WERI-Rb-1 (cell line): ENCODE data around the gene MAN1C1.
"Not testable (repeated sequence)": the region's sequence is repeated elsewhere in the genome, so short reads cannot be mapped to it uniquely, and the experiment has no call there.

Experiments
- DNase-seq: peaks from one replicate; pipeline ENCODE4 v3.0.0-alpha.2; 2020
- H3K27ac ChIP-seq: fragments of 250-450 bp; sonication (Bioruptor Pico); 2 replicates; pipeline ENCODE4 v1.5.1; 2020; ENCODE audit warnings: mild to moderate bottlenecking, moderate library complexity
- H3K27me3 ChIP-seq: fragments of 250-450 bp; sonication (Bioruptor Pico); 2 replicates; pipeline ENCODE4 v1.5.1; 2021; ENCODE audit warnings: mild to moderate bottlenecking, low read depth, moderate library complexity; ENCODE audit not compliant: insufficient read depth, severe bottlenecking
- H3K36me3 ChIP-seq: fragments of 250-450 bp; sonication (Bioruptor Pico); 2 replicates; pipeline ENCODE4 v1.5.1; 2020; ENCODE audit warnings: mild to moderate bottlenecking, moderate library complexity
- H3K4me3 ChIP-seq: 2 replicates; pipeline ENCODE4 v1.5.1; 2011; ENCODE audit warnings: low read depth, mild to moderate bottlenecking, control low read depth, low read length
- H3K9me3 ChIP-seq: fragments of 250-450 bp; sonication (Bioruptor Pico); 2 replicates; pipeline ENCODE4 v1.5.1; 2021; ENCODE audit warnings: mild to moderate bottlenecking, moderate library complexity; ENCODE audit not compliant: severe bottlenecking
- TF ChIP-seq, protein P1 (sequence below): IDR thresholded peaks from 2 replicates; pipeline ENCODE4 v1.5.1; 2011; ENCODE audit warnings: low read depth, mild to moderate bottlenecking, control low read depth, inconsistent platforms, low read length

MAN1C1 gene

DNA sequence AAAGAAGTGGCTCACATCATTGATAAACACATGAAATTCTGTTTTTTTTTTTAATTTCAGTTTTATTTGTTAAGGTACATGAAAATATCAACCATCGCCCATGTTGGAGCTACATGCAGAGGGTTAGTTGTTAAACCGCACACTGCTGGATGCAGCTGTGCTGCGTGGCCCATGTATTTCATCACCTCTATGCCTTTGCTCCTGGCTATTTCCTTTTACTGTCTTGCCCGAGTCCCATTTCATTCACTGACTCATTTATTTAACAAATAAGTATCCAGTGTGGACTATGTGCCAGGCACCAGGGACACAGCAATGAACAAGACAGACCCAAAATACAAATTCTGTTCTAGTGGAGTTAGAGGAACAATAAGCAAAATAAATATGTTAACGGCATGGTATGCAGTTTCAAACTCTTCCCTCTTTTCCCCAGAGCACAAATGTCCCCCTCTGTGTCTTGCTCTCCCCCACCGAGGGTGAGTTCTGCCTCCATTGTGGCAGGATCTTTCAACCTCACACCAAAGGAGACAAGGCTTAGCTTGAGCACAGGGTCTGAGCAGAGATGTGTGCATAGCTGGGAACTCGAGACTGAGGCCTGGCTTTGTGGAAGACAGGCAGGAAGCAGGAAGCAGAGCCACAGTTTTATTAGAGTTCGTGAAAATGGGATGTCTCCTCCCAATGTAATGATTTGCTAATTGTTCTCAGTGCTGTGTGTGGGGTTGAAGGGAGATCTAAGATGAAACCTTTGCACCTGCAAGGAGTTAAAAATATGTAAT lies 44.6 kb downstream of the MAN1C1 start:
- no peak for DNase-seq
- no peaks in the 10 kb centered on the region for H3K36me3 ChIP-seq
- H3K9me3 ChIP-seq, result no peaks in the 10 kb centered on the region
- no peak overlapping the region for H3K27ac ChIP-seq
- TF ChIP-seq, protein P1, sequence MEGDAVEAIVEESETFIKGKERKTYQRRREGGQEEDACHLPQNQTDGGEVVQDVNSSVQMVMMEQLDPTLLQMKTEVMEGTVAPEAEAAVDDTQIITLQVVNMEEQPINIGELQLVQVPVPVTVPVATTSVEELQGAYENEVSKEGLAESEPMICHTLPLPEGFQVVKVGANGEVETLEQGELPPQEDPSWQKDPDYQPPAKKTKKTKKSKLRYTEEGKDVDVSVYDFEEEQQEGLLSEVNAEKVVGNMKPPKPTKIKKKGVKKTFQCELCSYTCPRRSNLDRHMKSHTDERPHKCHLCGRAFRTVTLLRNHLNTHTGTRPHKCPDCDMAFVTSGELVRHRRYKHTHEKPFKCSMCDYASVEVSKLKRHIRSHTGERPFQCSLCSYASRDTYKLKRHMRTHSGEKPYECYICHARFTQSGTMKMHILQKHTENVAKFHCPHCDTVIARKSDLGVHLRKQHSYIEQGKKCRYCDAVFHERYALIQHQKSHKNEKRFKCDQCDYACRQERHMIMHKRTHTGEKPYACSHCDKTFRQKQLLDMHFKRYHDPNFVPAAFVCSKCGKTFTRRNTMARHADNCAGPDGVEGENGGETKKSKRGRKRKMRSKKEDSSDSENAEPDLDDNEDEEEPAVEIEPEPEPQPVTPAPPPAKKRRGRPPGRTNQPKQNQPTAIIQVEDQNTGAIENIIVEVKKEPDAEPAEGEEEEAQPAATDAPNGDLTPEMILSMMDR, result no peak
- no peaks in the 10 kb centered on the region for H3K27me3 ChIP-seq
- no peak overlapping the region for H3K4me3 ChIP-seq

DNA sequence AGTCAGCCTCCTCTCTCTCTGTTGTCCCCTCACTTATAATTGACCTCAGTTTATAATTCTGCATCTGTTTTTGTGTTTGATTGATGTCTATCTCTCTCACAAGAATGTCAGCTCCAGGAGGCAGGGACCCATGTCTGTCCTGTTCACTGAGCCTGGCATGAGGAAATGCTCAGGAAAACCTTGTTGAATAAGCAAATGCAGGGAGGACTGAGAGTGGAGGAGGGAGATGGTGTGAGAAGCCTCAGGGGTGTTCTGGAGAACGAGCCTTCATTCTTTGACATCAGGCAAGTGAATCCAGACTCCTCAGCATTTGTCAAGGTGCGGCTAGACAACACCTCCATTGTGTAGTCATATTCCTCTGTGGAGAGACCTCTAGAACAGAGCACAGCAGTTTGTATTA lies 45.5 kb downstream of the MAN1C1 start:
- no peaks in the 10 kb centered on the region for H3K9me3 ChIP-seq
- H3K27ac ChIP-seq, result no peak overlapping the region
- TF ChIP-seq, protein P1, result no peak
- no peak for DNase-seq
- no peaks in the 10 kb centered on the region for H3K27me3 ChIP-seq
- H3K4me3 ChIP-seq, result no peak overlapping the region
- no peaks in the 10 kb centered on the region for H3K36me3 ChIP-seq

DNA sequence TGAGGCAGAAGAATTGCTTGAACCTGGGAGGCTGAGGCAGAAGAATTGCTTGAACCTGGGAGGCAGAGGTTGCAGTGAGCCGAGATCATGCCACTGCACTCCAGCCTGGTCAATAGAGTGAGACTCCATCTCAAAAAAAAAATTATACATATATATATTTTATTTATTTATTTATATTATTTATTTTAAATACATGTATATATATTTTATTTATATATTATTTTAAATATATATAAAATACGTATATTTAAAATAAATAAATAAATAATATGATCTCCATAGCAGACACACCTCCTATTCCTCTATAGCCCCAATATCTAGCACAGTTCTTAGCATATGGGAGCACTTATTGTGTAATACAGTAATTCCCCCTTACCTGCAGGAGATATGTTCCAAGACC lies 46.4 kb downstream of the MAN1C1 start:
- H3K9me3 ChIP-seq, H3K27me3 ChIP-seq, H3K27ac ChIP-seq, DNase-seq, H3K4me3 ChIP-seq, H3K36me3 ChIP-seq: not testable (repeated sequence)

DNA sequence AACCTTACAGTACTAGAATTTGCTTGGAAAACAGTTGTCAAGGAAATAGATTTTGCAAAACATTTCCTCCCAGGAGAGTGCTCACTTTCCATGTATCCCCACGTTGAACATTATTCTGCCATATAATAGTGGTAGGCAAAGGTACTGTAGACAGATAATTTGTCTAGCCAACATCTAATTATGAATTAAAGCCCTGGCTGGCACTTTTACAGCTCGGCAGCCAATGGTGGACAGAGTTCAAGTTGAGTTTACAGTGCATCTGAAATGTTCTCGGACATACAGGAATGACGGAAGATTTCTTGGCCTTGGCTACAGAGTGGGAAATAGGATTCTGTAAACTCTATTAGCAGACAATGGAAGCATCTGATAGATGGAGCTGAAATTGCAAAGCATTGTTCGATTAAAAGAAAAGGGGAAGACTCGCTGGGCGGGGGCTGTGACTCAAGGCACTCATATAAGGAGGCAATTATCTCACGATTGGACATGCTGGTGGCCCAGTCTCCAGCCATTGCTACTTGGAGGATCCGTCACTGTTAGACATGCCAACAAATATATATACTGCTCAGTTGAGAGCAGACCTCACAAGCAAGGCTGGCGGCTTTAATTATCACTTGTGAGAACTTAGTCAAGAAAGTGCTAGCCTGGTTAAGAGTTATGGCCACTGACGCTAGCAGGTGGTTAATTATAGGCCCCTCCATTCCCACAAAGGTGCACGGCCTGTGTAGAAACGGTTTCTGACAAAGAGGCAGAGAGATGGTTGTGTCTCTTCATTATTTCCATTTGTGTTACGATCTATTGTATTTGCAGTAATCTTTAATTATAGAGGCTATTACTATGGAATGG lies 48.0 kb downstream of the MAN1C1 start:
- Histone ChIP-seq H3K27me3 (no peaks in the 10 kb centered on the region), H3K4me3 (no peak overlapping the region), H3K9me3 (no peaks in the 10 kb centered on the region), H3K27ac (no peak overlapping the region), H3K36me3 (no peaks in the 10 kb centered on the region)
- DNase-seq, result no peak
- TF ChIP-seq, protein P1, result no peak

DNA sequence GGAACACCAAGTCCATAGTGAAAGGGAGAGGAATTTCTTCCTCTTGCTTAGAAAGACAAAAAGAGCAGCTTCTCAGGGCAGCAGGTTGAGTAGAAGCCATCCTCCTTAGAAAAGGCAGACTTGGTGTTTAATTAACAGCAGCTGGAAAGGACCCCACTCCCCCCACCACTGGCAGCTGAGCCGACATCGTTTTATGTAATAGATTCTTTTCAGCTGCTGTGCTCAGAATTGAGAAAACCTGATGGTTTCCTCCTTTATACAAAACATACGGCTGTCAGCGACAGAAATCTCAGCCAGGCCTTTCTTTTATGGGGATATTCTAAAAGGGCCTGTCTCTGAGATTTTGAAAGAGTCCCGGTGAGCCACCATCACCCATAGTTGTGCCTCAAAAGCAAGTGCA lies 49.9 kb downstream of the MAN1C1 start:
- DNase-seq, result no peak
- Histone ChIP-seq H3K27me3 (no peaks in the 10 kb centered on the region), H3K36me3 (no peaks in the 10 kb centered on the region), H3K27ac (no peak overlapping the region), H3K9me3 (no peaks in the 10 kb centered on the region), H3K4me3 (no peak overlapping the region)
- TF ChIP-seq, protein P1, result no peak

DNA sequence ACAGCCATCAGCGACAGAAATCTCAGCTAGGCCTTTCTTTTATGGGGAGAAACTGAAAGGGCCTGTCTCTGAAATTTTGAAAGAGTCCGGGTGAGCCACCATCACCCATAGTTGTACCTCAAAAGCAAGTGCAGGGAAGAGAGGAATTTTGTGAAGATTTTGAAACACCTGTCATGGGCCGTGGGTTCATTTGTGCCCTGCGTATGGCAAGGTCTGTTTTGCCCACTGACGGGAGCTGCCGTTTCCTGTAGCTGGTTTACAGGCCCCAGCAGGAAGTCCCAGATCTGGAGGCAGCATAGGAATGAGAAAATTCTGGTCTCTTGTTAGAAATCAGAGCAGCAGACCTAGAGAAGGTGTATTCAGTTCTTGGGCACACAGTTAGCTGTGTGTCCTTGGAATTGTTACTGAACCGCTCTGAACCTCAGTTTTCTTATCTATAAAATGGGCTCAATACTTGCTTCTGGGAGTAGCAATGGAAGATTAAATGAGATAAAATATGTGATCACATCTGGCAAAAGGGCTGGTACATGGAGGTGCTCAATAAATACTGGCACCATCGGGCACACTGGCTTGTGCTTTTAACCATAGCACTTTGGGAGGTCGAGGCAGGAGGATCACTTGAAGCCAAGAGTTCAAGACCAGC lies 52.5 kb downstream of the MAN1C1 start:
- no peak overlapping the region for H3K4me3 ChIP-seq
- no peak for DNase-seq
- H3K9me3 ChIP-seq, result peaks cover 8% of the 10 kb centered on the region
- no peaks in the 10 kb centered on the region for H3K27me3 ChIP-seq
- TF ChIP-seq, protein P1, result no peak
- H3K27ac ChIP-seq, result no peak overlapping the region
- no peaks in the 10 kb centered on the region for H3K36me3 ChIP-seq
